K562 (cell line): Measurements from ENCODE around the gene SLC16A2. TPM values are rescaled to one million over a fixed set of nuclear protein-coding genes. Genes with fewer than 3 reads are reported as not detected.

Source experiments
- ATAC-seq: fragments of 200-7000 bp; cut with Tn5 transposase; 3 replicates; pipeline ENCODE4 v1.9.1; 2020; ENCODE audit warnings: moderate library complexity
- BruUV-seq: library from RNA; stranded (reverse); fragments of 400-500 nt; replicated peaks from 2 replicates; lab custom pipeline; 2021; lab: Mats Ljungman, UMichigan
- CTCF ChIA-PET: fragments of 300-600 bp; formaldehyde crosslinking; extraction: SDS; loops from one replicate; lab custom pipeline; 2021; ENCODE audit warnings: low intra/inter-chr PET ratio; lab: Yijun Ruan, JAX
- POLR2A ChIA-PET: fragments of 300-600, 350-650 bp; sonication (Branson Sonifier 250); formaldehyde crosslinking; extraction: SDS; loops from one replicate; lab custom pipeline; 2021; ENCODE audit warnings: antibody characterized with exemption, inconsistent platforms; lab: Yijun Ruan, JAX
- DNase-seq, 4 experiments: peaks; one replicate each; pipeline versions ENCODE4 v3.0.0 to v3.0.0-alpha.2; 2011 to 2018; ENCODE audit warnings: low spot score in 3 of 4, mixed read lengths in 3 of 4; ENCODE audit errors: extremely low read depth in 1 of 4
- FAIRE-seq: peaks from 2 replicates; lab custom pipeline; 2011; peaks lifted over from hg19 to GRCh38; lab: Jason Lieb, UNC
- H2AFZ ChIP-seq: 2 replicates; pipeline ENCODE4 v1.6.0; 2011; ENCODE audit warnings: low read depth, low read length, control low read depth, inconsistent platforms
- H3K27ac ChIP-seq: fragments of 200-600 bp; 3 replicates; pipeline ENCODE4 v1.8.0; 2011; ENCODE audit warnings: low read depth, mild to moderate bottlenecking, control low read depth, inconsistent platforms, low read length, moderate library complexity, mixed read lengths; ENCODE audit errors: extremely low read depth
- H3K27me3 ChIP-seq, 2 experiments: fragments of 300-600 bp in 1 of 2; 2 replicates in 1 of 2; 3 replicates in 1 of 2; pipeline versions ENCODE4 v1.6.0 to v1.8.0; 2011; ENCODE audit warnings: inconsistent platforms in 2 of 2, low read length in 2 of 2, mild to moderate bottlenecking in 1 of 2, mixed read lengths in 1 of 2, moderate library complexity in 1 of 2; ENCODE audit not compliant: control insufficient read depth in 2 of 2, insufficient read depth in 2 of 2
- H3K36me3 ChIP-seq: fragments of 300-600 bp; 3 replicates; pipeline ENCODE4 v1.8.0; 2011; ENCODE audit warnings: mild to moderate bottlenecking, low read length, inconsistent platforms; ENCODE audit not compliant: control insufficient read depth, insufficient read depth
- H3K4me1 ChIP-seq, 2 experiments: fragments of 200-600 bp in 1 of 2; replicated peaks in 1 of 2; 2 replicates in 1 of 2; 3 replicates in 1 of 2; pipeline versions ENCODE4 v1.5.1 to v1.8.0; 2011; ENCODE audit warnings: inconsistent platforms in 2 of 2, low read length in 2 of 2, mild to moderate bottlenecking in 1 of 2, mixed read lengths in 1 of 2, moderate library complexity in 1 of 2; ENCODE audit not compliant: control insufficient read depth in 2 of 2, insufficient read depth in 2 of 2
- H3K4me2 ChIP-seq: 2 replicates; pipeline ENCODE4 v1.6.1; 2011; ENCODE audit warnings: low read length, control low read depth, inconsistent platforms, mixed read lengths; ENCODE audit not compliant: insufficient read depth
- H3K4me3 ChIP-seq: fragments of 200-600 bp; sonication (generic), shearing (Covaris generic); 2 replicates; pipeline ENCODE4 v1.5.1; 2016; ENCODE audit warnings: control low read depth, inconsistent platforms
- H3K79me2 ChIP-seq: fragments of 200-600 bp; 3 replicates; pipeline ENCODE4 v1.8.0; 2011; ENCODE audit warnings: low read length, inconsistent platforms; ENCODE audit not compliant: control insufficient read depth, insufficient read depth
- H3K9ac ChIP-seq, 2 experiments: 2 replicates each; pipeline versions ENCODE4 v1.6.0 to v1.6.1; 2011; ENCODE audit warnings: low read depth in 2 of 2, low read length in 2 of 2, control low read depth in 1 of 2, inconsistent platforms in 1 of 2, mild to moderate bottlenecking in 1 of 2, mixed read lengths in 1 of 2; ENCODE audit not compliant: insufficient read depth in 1 of 2
- H3K9me1 ChIP-seq: one replicate; pipeline ENCODE4 v1.6.0; 2011; ENCODE audit warnings: inconsistent platforms, mild to moderate bottlenecking, low read length, moderate library complexity; ENCODE audit not compliant: control insufficient read depth, insufficient read depth
- H3K9me3 ChIP-seq: replicated peaks from 2 replicates; pipeline ENCODE4 v1.5.1; 2011; ENCODE audit warnings: low read depth, low read length, inconsistent platforms; ENCODE audit not compliant: control insufficient read depth, insufficient read depth
- H4K20me1 ChIP-seq: replicated peaks from 2 replicates; pipeline ENCODE4 v1.6.1; 2011; ENCODE audit warnings: low read length, inconsistent platforms, mixed read lengths; ENCODE audit not compliant: control insufficient read depth, insufficient read depth
- CLOCK ChIP-seq: fragments of 250-450 bp; sonication (Bioruptor Pico); IDR thresholded peaks from 2 replicates; pipeline ENCODE4 v1.4.0; 2020; ENCODE audit warnings: mild to moderate bottlenecking, moderate library complexity, borderline replicate concordance
- CREB3L1 ChIP-seq: fragments of 450-650 bp; IDR thresholded peaks from 2 replicates; pipeline ENCODE4 v1.6.1; 2014; ENCODE audit warnings: low read depth, mild to moderate bottlenecking, moderate library complexity, borderline replicate concordance
- E2F6 ChIP-seq, 2 experiments: IDR thresholded peaks; 2 replicates each; pipeline ENCODE4 v1.6.1; 2011; ENCODE audit warnings: borderline replicate concordance in 1 of 2, control low read depth in 1 of 2, low read depth in 1 of 2, low read length in 1 of 2, mild to moderate bottlenecking in 1 of 2, mixed read lengths in 1 of 2, moderate library complexity in 1 of 2; ENCODE audit not compliant: insufficient read depth in 1 of 2, insufficient read length in 1 of 2, poor library complexity in 1 of 2, severe bottlenecking in 1 of 2; ENCODE audit errors: extremely low read depth in 1 of 2
- ESRRB ChIP-seq: fragments of 250-450 bp; sonication (Bioruptor Pico); IDR thresholded peaks from 2 replicates; pipeline ENCODE4 v1.5.0; 2020; ENCODE audit warnings: mild to moderate bottlenecking, moderate library complexity, borderline replicate concordance
- JUN ChIP-seq, 2 experiments: sonication (generic) in 1 of 2; formaldehyde crosslinking in 1 of 2; IDR thresholded peaks; 2 replicates each; pipeline versions ENCODE4 v1.6.1 to v1.8.0; 2012 to 2022; ENCODE audit warnings: borderline replicate concordance in 2 of 2, mild to moderate bottlenecking in 2 of 2, improper control_type of control experiment in 1 of 2, low read depth in 1 of 2, low read length in 1 of 2, missing genetic modification reagents in 1 of 2
- PRMT5 ChIP-seq: sonication (generic); formaldehyde crosslinking; IDR thresholded peaks from 2 replicates; pipeline ENCODE4 v1.5.0; 2020; ENCODE audit warnings: missing genetic modification reagents
- PTRF ChIP-seq: fragments of 450-650 bp; IDR thresholded peaks from 2 replicates; pipeline ENCODE4 v1.6.1; 2016; ENCODE audit warnings: mild to moderate bottlenecking, missing genetic modification characterization, missing compliant biosample characterization
- SPI1 ChIP-seq: IDR thresholded peaks from 2 replicates; pipeline ENCODE4 v1.6.1; 2011; ENCODE audit warnings: low read depth, low read length, control low read depth, borderline replicate concordance
- ZKSCAN8 ChIP-seq: fragments of 200-800 bp; sonication (Bioruptor generic); IDR thresholded peaks from 2 replicates; pipeline ENCODE4 v1.6.1; 2016; ENCODE audit warnings: missing genetic modification characterization, missing compliant biosample characterization
- ZNF174 ChIP-seq: fragments of 250-450 bp; sonication (Bioruptor Pico); IDR thresholded peaks from 2 replicates; pipeline ENCODE4 v1.4.0; 2020; ENCODE audit warnings: mild to moderate bottlenecking
- ZNF217 ChIP-seq: sonication (generic); formaldehyde crosslinking; IDR thresholded peaks from 2 replicates; pipeline ENCODE4 v1.8.0; 2022; ENCODE audit warnings: mild to moderate bottlenecking, missing genetic modification reagents
- ZNF696 ChIP-seq: fragments of 250-450 bp; sonication (Bioruptor Pico); conservative IDR thresholded peaks from 2 replicates; pipeline ENCODE4 v1.4.0; 2020; ENCODE audit warnings: mild to moderate bottlenecking, moderate library complexity
- WGBS: fragments of 100-300 bp; shearing (Covaris generic); methylation state at CpG from one replicate; pipeline ENCODE4 v1.1.6; 2016; ENCODE audit warnings: low coverage, mixed read lengths; ENCODE audit not compliant: insufficient coverage; ENCODE audit errors: missing lambda C conversion rate; 5-methylcytosine and 5-hydroxymethylcytosine counted together
- in situ Hi-C: fragments of 300-500 bp; cut with MboI; formaldehyde crosslinking; loops from 4 replicates; pipeline ENCODE4 v1.15.0; 2018; ENCODE audit warnings: inconsistent platforms, mixed read lengths
- intact Hi-C: fragments of 100-400 bp; cut with micrococcal nuclease; formaldehyde crosslinking; loops from 2 replicates; pipeline ENCODE4 v1.14.2; 2022
- polyA plus RNA-seq, 8 experiments: library from polyadenylated mRNA; depleted of rRNA in 4 of 8; stranded (reverse) in 5 of 8; unstranded in 3 of 8; fragments of >200 nt; fragmentation: Nextera tagmentation in 2 of 8; fragmentation: Illumina TruSeq in 1 of 8; extraction: Ambion mirVana in 2 of 8; extraction: Trizol in 1 of 8; gene quantifications; 2 replicates each; pipeline versions ENCODE4 v1.2.1 to v1.2.3, GENCODE V29; 2011 to 2014; ENCODE audit warnings: inconsistent platforms in 1 of 8, missing spikeins in 1 of 8
- total RNA-seq, 7 experiments: library from RNA; depleted of rRNA in 6 of 7; stranded (reverse); fragments of >200 nt in 6 of 7; fragmentation: Illumina TruSeq in 2 of 7; extraction: Trizol in 2 of 7; gene quantifications; 2 replicates each; pipeline versions ENCODE4 v1.2.1 to v1.2.3, GENCODE V29; 2011 to 2021; ENCODE audit warnings: low replicate concordance in 1 of 7

The SLC16A2 gene
- total and polyA plus RNA-seq, 9 of the 15 experiments (the other 6 are each of a cell fraction or from before 2014, with no cell fraction given): 0.07 TPM; not detected in 8

DNA sequence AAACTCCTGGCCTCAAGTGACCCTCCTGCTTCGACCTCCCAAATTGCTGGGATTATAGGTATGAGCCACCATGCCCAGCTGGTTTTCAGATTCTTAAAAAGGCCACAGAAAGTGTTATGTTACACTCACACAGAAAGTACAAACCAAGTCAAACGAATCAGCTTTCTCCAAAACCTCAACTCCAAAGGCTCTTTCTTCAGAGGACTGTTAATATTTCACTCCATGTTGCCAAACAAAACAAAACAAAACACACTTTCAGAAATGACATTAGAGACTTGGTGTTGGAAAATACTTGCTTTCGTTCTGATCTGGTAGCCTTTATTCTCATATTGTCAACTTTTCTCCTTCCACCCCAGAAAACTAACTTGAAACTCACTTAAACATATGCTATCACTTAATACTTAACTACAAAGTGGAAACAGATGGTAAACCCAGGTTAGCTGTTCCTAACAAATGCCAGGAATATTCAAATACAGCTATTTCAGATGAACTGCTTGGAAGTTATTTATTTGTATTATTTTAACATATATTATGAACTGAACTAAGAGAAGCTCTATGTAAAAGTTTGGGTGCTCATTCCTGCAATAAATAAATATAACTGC is 158.4 kb downstream of the SLC16A2 start:
- Histone ChIP-seq H3K4me1 (no peaks in the 10 kb centered on the region), H3K36me3 (no peaks in the 10 kb centered on the region), H3K27me3 (no peaks in the 10 kb centered on the region), H3K9me1 (no peaks in the 10 kb centered on the region), H4K20me1 (no peaks in the 10 kb centered on the region), H3K4me3 (no peak overlapping the region), H3K79me2 (no peaks in the 10 kb centered on the region), H3K27ac (no peak overlapping the region), H3K9ac (no peak overlapping the region), H3K9me3 (no peaks in the 10 kb centered on the region), H2AFZ (no peak overlapping the region), H3K4me2 (no peak overlapping the region)
- ATAC-seq (no peak), FAIRE-seq (no peak), DNase-seq (no peak)
- intact Hi-C loops: no loop called here
- POLR2A ChIA-PET: no interaction called here
- in situ Hi-C loops: no loop called here
- BruUV-seq: no TSS peak
- 30% methylated on average over 3 of the region's 3 CpGs for WGBS
- CTCF ChIA-PET: no interaction called here
- TF ChIP-seq ZNF217 (CRISPR knock-in tag) (no peak), PTRF (tag) (no peak), ESRRB (CRISPR knock-in tag) (no peak), ZNF174 (no peak), E2F6 (IDR thresholded peaks at IDR 0.05; ENCODE audit: borderline replicate concordance in 1 of 2, extremely low read depth in 1 of 2, insufficient read depth in 1 of 2, insufficient read length in 1 of 2, low read depth in 1 of 2, low read length in 1 of 2, poor library complexity in 1 of 2, severe bottlenecking in 1 of 2) (no peak), PRMT5 (CRISPR knock-in tag) (no peak), ZNF696 (CRISPR knock-in tag) (no peak), CREB3L1 (no peak), CLOCK (CRISPR knock-in tag) (no peak), SPI1 (no peak), JUN (IDR thresholded peaks at IDR 0.05; ENCODE audit: borderline replicate concordance, low read depth, low read length) (no peak), JUN (CRISPR knock-in tag; IDR thresholded peaks at IDR 0.05; ENCODE audit: borderline replicate concordance) (no peak), ZKSCAN8 (CRISPR knock-in tag) (no peak)
